GM10266 (cell line): ENCODE data around the gene ZBTB16.

Source experiments
- DNase-seq: peaks from one replicate; pipeline ENCODE4 v3.0.0; 2012; ENCODE audit errors: extremely low spot score
- CTCF ChIP-seq: IDR thresholded peaks from 2 replicates; pipeline ENCODE4 v1.5.1; 2012; ENCODE audit warnings: mild to moderate bottlenecking, low read depth; ENCODE audit not compliant: control insufficient read depth, insufficient read depth; ENCODE audit errors: missing control alignments

The ZBTB16 gene

GRCh38 chr11:114123692-114124330 is 64.3 kb downstream of the ZBTB16 start:
- no peak for DNase-seq
- no peak for TF ChIP-seq CTCF

GRCh38 chr11:114124601-114125144 is 65.2 kb downstream of the ZBTB16 start:
- TF ChIP-seq CTCF, result no peak
- DNase-seq, result no peak

GRCh38 chr11:114125531-114125930 is 66.0 kb downstream of the ZBTB16 start:
- no peak for DNase-seq
- no peak for TF ChIP-seq CTCF

GRCh38 chr11:114125959-114126358 is 66.4 kb downstream of the ZBTB16 start:
- no peak for DNase-seq
- TF ChIP-seq CTCF, result no peak

- DNase-seq, result no peak
- TF ChIP-seq CTCF, result no peak
Observed at GRCh38 chr11:114128399-114128798, 68.9 kb downstream of the ZBTB16 start.

GRCh38 chr11:114129142-114129541 is 69.6 kb downstream of the ZBTB16 start:
- no peak for DNase-seq
- TF ChIP-seq CTCF, result no peak

- TF ChIP-seq CTCF, result no peak
- DNase-seq, result no peak
Observed at GRCh38 chr11:114129699-114130098, 70.2 kb downstream of the ZBTB16 start.
